Uterus (tissue), 2 donors: ENCODE measurements around the gene WDR6.

Source experiments
- POLR2A ChIP-seq, 2 donors: fragments of 450-650 bp; IDR thresholded peaks; one replicate each; pipeline ENCODE4 v1.6.1; 2016; ENCODE audit warnings: antibody characterized with exemption in 2 of 2, mild to moderate bottlenecking in 1 of 2, moderate library complexity in 1 of 2
- TF ChIP-seq, protein P1 (sequence below), 4 experiments: fragments of 200-600 bp in 2 of 4; fragments of 450-650 bp in 2 of 4; sonication (generic) in 2 of 4; IDR thresholded peaks; one replicate each; pipeline ENCODE4 v1.5.1; 2016 to 2019; ENCODE audit warnings: antibody characterized with exemption in 4 of 4, mild to moderate bottlenecking in 2 of 4, moderate library complexity in 1 of 4

DNA sequence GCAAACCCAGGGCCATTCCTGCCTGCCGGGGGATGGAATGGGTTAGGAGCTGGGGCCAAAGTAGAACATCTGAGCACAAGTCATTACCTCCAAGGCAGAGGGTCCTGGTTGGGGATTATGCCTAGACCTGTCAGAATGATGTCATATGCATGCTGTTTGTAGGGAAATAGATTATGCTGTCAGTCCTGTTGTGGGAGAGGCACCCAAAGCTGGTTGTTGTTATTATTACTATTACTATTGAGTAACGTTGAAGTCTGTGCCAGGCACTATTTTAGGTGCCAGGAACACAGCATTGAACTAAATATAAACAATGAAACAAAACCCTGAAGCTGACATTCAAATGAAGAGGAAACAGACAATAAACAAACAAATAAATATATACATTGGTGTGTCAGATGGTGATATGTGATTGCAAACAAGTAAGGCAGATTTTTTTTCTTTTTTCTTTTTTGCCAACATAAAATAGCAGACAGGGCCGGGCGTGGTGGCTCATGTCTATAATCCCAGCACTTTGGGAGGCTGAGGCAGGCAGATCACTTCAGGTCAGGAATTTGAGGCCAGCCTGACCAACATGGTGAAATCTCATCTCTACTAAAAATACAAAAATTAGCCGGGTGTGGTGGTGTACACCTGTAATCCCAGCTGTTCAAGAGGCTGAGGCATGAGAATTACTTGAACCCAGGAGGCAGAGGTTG, 15.2 kb upstream of the WDR6 start:
- no peak for TF ChIP-seq POLR2A (IDR thresholded peaks at IDR 0.05)
- TF ChIP-seq, protein P1, sequence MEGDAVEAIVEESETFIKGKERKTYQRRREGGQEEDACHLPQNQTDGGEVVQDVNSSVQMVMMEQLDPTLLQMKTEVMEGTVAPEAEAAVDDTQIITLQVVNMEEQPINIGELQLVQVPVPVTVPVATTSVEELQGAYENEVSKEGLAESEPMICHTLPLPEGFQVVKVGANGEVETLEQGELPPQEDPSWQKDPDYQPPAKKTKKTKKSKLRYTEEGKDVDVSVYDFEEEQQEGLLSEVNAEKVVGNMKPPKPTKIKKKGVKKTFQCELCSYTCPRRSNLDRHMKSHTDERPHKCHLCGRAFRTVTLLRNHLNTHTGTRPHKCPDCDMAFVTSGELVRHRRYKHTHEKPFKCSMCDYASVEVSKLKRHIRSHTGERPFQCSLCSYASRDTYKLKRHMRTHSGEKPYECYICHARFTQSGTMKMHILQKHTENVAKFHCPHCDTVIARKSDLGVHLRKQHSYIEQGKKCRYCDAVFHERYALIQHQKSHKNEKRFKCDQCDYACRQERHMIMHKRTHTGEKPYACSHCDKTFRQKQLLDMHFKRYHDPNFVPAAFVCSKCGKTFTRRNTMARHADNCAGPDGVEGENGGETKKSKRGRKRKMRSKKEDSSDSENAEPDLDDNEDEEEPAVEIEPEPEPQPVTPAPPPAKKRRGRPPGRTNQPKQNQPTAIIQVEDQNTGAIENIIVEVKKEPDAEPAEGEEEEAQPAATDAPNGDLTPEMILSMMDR (IDR thresholded peaks at IDR 0.05) = no peak
